ENCODE data around the gene DHRS2. TPM values are rescaled to one million over a fixed set of nuclear protein-coding genes. Genes with fewer than 3 reads are reported as not detected.
"Not testable (repeated sequence)": the region's sequence is repeated elsewhere in the genome, so short reads cannot be mapped to it uniquely, and the experiment has no call there.

The DHRS2 gene
- total and polyA plus RNA-seq, 7 experiments from 2014 or later, result 0.63 to 5.5 TPM; not detected in 5

DNA sequence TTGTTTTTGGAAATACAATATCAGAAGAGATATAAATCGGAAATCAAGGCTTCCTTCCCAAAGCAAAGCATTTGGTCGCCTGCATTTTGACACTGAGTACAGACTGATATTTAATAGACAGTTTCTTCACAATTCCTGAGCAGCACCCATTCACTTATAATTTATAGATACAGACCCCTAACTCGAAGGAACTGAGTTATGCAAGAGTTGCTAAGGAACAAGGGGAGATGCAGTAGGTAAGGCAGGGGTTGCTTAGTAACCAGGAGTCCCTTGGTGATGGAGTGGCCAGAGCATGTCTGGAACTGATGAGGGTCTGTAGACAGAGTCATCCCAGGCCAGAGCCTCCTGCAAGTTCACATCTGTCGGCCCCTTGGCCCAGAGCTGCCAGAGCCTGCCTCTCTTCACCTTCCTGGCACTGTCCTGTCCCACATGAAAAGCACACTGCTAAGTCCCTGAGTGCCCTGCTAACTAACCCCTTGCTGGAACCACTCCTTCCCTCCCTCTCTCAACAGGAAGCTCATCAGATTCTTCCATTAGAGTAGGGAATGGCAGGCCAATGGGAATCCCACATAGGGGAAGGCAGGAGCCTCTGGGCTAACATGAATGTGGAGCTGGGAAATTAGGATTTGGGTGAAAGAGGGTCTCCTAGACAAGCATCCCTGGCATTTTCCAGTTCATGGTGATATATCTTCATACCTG is 3.6 kb upstream of the DHRS2 start:
- Mint-ChIP-seq H3K27me3 (peaks cover 0 to 2% (median 0%) of the 10 kb centered on the region in 5 donors), H3K36me3 (no peaks in the 10 kb centered on the region), H3K4me3 (peak overlapping the region in 9 of 10 donors; percentile 9 to 89 (median 79)), H3K9me3 (peaks cover 0 to 2% (median 0%) of the 10 kb centered on the region in 11 donors), H3K4me1 (peaks cover 5 to 18% (median 13%) of the 10 kb centered on the region in 7 donors), H3K27ac (peak overlapping the region in 8 of 9 donors; percentile 17 to 77 (median 60))
- H3K27ac ChIP-seq (ENCODE audit: low read depth, low read length), result no peak overlapping the region
- no peaks in the 10 kb centered on the region for H3K36me3 ChIP-seq (ENCODE audit: control insufficient read depth in 2 of 3, insufficient read depth in 3 of 3, low read length in 3 of 3)
- ChIA-PET POLR2A (interaction anchor here (0.6 to 0.8 kb wide), 2 partner anchors 325 to 374 kb away, joined by 3 to 6 read pairs; no protein-coding TSS in a partner anchor), CTCF (interaction anchor here (0.6 to 5.5 kb wide), 26 partner anchors 9 to 664 kb away, joined by 3 to 41 read pairs (median 4); partner anchors contain the start of gene DHRS4)
- no peak for DNase-seq
- no peak overlapping the region for H3K4me3 ChIP-seq (ENCODE audit: low read length)
- H3K9me3 ChIP-seq (ENCODE audit: control insufficient read depth in 2 of 3, low read length in 3 of 3), result no peaks in the 10 kb centered on the region
- no peaks in the 10 kb centered on the region for H3K27me3 ChIP-seq (ENCODE audit: control insufficient read depth in 2 of 2, insufficient read depth in 2 of 2, low read length in 2 of 2)
- H3K4me1 ChIP-seq (ENCODE audit: control insufficient read depth in 2 of 2, insufficient read depth in 2 of 2, low read length in 2 of 2), result no peaks in the 10 kb centered on the region
- intact Hi-C loops (cut with micrococcal nuclease), result loop anchor here (1.0 to 5.0 kb wide), 7 partner anchors 43 to 460 kb away; partner anchors contain the start of gene PCK2 (in 1 of the 2)
- ATAC-seq, result no peak

DNA sequence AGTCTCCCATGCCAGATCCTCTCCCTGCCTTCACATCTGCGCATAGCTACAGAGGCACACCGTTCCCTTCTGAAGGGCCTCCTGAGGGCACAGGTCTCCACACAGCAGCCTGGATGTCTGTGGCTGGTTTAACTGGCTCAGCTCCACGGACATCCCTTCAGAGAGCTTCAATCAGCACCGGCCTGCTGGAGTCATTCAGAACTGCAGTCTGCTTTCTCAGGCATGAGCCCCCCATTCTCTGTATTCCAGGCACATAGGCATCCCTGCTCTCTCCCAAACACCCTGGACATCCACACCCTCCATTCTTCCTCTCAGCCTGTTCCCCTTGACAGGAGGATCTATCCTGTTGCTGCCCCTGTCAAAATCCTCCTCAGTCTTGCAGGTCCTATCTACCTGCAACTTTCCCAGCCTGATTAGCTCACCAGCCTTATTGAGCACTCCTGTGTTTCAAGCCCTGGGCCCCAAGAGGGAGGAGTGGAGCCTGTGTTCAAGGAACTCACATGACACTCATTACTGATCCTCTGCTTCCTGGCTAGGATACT is 2.9 kb upstream of the DHRS2 start:
- DNase-seq (no peak), ATAC-seq (no peak)
- no peak overlapping the region for H3K4me3 ChIP-seq (ENCODE audit: low read length)
- H3K4me1 Mint-ChIP-seq, result peaks cover 5 to 18% (median 13%) of the 10 kb centered on the region in 7 donors
- H3K27me3 ChIP-seq (ENCODE audit: control insufficient read depth in 2 of 2, insufficient read depth in 2 of 2, low read length in 2 of 2), result no peaks in the 10 kb centered on the region
- peaks cover 0 to 2% (median 0%) of the 10 kb centered on the region in 11 donors for H3K9me3 Mint-ChIP-seq
- ChIA-PET POLR2A (interaction anchor here (0.8 kb wide), 1 partner anchor 44 kb away, joined by 5 read pairs; no protein-coding TSS in a partner anchor), CTCF (interaction anchor here (0.6 to 5.5 kb wide), 6 partner anchors 21 to 405 kb away, joined by 3 to 41 read pairs (median 9); partner anchors contain the start of gene DHRS4)
- intact Hi-C loops (cut with micrococcal nuclease), result loop anchor here (2.0 to 5.0 kb wide), 3 partner anchors 294 to 459 kb away; partner anchors contain the start of gene PCK2 (in 1 of the 2)
- H3K36me3 ChIP-seq (ENCODE audit: control insufficient read depth in 2 of 3, insufficient read depth in 3 of 3, low read length in 3 of 3), result no peaks in the 10 kb centered on the region
- no peaks in the 10 kb centered on the region for H3K36me3 Mint-ChIP-seq
- peak overlapping the region in 1 of 10 donors; percentile 34 for H3K4me3 Mint-ChIP-seq
- H3K9me3 ChIP-seq (ENCODE audit: control insufficient read depth in 2 of 3, low read length in 3 of 3), result no peaks in the 10 kb centered on the region
- peak overlapping the region in 3 of 9 donors; percentile 21 to 68 (median 34) for H3K27ac Mint-ChIP-seq
- H3K27ac ChIP-seq (ENCODE audit: low read depth, low read length), result no peak overlapping the region
- peaks cover 0 to 2% (median 0%) of the 10 kb centered on the region in 5 donors for H3K27me3 Mint-ChIP-seq
- no peaks in the 10 kb centered on the region for H3K4me1 ChIP-seq (ENCODE audit: control insufficient read depth in 2 of 2, insufficient read depth in 2 of 2, low read length in 2 of 2)

DNA sequence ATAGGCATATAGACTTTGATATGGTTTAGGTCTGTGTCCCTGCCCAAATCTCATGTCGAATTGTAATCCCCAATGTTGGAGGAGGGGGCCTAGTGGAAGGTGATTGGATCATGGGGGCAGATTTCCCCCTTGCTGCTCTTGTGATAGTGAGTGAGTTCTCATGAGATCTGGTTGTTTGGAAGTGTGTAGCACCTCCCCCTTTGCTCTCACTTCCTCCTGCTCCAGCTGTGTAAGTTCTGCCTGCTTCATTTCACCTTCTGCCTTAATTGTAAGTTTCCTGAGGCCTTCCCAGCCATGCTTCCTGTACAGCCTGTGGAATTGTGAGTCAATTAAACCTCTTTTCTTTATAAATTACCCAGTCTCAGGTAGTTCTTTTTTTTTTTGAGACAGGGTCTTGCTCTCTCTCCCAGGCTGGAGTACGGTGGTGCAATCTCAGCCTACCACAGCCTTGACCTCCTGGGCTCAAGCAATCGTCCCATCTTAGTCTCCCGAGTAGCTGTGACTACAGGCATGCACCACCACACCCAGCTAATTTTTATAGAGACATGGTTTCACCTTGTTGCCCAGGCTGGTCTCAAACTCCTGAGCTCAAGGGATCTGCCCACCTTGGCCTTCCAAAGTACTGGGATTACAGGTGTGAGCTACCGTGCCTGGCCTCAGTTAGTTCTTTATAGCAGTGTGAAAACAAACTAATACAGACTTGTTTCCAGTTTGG is 1.3 kb upstream of the DHRS2 start:
- not testable (repeated sequence) for H3K4me3 ChIP-seq (ENCODE audit: low read length); H3K27ac Mint-ChIP-seq; ATAC-seq; DNase-seq; H3K9me3 ChIP-seq (ENCODE audit: control insufficient read depth in 2 of 3, low read length in 3 of 3); H3K27me3 Mint-ChIP-seq; H3K27ac ChIP-seq (ENCODE audit: low read depth, low read length); H3K4me1 ChIP-seq (ENCODE audit: control insufficient read depth in 2 of 2, insufficient read depth in 2 of 2, low read length in 2 of 2); H3K9me3 Mint-ChIP-seq; H3K36me3 Mint-ChIP-seq; H3K36me3 ChIP-seq (ENCODE audit: control insufficient read depth in 2 of 3, insufficient read depth in 3 of 3, low read length in 3 of 3); H3K4me3 Mint-ChIP-seq; H3K27me3 ChIP-seq (ENCODE audit: control insufficient read depth in 2 of 2, insufficient read depth in 2 of 2, low read length in 2 of 2)
- ChIA-PET POLR2A (interaction anchor here (0.6 kb wide), 1 partner anchor 19 kb away, joined by 5 read pairs; no protein-coding TSS in a partner anchor), CTCF (interaction anchor here (0.7 to 5.5 kb wide), 2 partner anchors 23 to 65 kb away, joined by 5 to 41 read pairs; no protein-coding TSS in a partner anchor)
- peaks cover 5 to 18% (median 13%) of the 10 kb centered on the region in 7 donors for H3K4me1 Mint-ChIP-seq
- intact Hi-C loops (cut with micrococcal nuclease), result loop anchor here (5.0 kb wide), 2 partner anchors 292 to 457 kb away; partner anchors contain the start of gene PCK2 (in 1 of the 2)

DNA sequence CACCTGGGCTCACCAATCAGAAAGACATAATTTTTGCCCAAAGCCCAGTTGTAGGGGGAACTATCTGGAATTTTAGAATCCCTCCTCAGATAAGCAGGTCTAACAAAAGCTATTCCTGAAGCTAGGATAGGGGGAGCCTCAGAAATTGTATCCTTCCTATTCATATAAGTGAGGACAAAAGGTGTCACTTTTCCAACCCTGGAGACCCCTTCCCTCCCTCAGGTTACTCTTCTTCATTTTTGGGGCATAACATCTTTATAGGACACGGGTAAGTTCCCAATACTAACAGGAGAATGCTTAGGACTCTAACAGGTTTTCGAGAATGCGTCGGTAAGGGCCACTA is 1.1 kb downstream of the DHRS2 start:
- DNase-seq; H3K9me3 Mint-ChIP-seq; POLR2A ChIA-PET; H3K4me1 ChIP-seq (ENCODE audit: control insufficient read depth in 2 of 2, insufficient read depth in 2 of 2, low read length in 2 of 2); H3K9me3 ChIP-seq (ENCODE audit: control insufficient read depth in 2 of 3, low read length in 3 of 3); H3K4me3 ChIP-seq (ENCODE audit: low read length); H3K27ac ChIP-seq (ENCODE audit: low read depth, low read length); H3K36me3 Mint-ChIP-seq; intact Hi-C loops (cut with micrococcal nuclease); CTCF ChIA-PET; H3K27me3 ChIP-seq (ENCODE audit: control insufficient read depth in 2 of 2, insufficient read depth in 2 of 2, low read length in 2 of 2); H3K4me3 Mint-ChIP-seq; H3K27me3 Mint-ChIP-seq; H3K36me3 ChIP-seq (ENCODE audit: control insufficient read depth in 2 of 3, insufficient read depth in 3 of 3, low read length in 3 of 3); H3K27ac Mint-ChIP-seq; H3K4me1 Mint-ChIP-seq; ATAC-seq: not testable (repeated sequence)

DNA sequence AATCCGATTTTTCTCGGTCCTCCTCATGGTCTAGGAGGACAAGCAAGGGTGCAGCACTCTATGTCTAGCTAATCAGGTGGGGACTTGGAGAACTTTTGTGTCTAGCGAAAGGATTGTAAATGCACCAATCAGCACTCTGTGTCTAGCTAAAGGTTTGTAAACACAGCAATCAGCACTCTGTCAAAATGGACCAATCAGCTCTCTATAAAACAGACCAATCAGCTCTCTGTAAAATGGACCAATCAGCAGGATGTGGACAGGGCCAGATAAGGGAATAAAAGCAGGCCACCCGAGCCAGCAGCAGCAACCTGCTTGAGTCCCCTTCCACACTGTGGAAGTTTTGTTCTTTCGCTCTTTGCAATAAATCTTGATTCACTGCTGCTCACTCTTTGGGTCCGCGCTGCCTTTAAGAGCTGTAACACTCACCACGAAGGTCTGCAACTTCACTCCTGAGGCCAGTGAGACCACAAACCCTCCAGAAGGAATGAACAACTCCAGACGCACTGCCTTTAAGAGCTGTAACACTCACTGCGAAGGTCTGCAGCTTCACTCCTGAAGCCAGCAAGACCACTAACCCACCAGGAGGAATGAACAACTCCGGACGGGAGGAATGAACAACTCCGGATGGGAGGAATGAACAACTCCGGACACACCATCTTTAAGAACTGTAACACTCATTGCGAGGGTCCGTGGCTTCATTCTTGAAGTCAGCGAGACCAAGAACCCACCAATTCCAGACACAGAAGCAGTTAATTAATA is 1.7 kb downstream of the DHRS2 start:
- DNase-seq; H3K27me3 ChIP-seq (ENCODE audit: control insufficient read depth in 2 of 2, insufficient read depth in 2 of 2, low read length in 2 of 2); H3K27me3 Mint-ChIP-seq; CTCF ChIA-PET; H3K4me1 ChIP-seq (ENCODE audit: control insufficient read depth in 2 of 2, insufficient read depth in 2 of 2, low read length in 2 of 2); H3K4me3 Mint-ChIP-seq; H3K9me3 ChIP-seq (ENCODE audit: control insufficient read depth in 2 of 3, low read length in 3 of 3); H3K4me3 ChIP-seq (ENCODE audit: low read length); intact Hi-C loops (cut with micrococcal nuclease); H3K36me3 ChIP-seq (ENCODE audit: control insufficient read depth in 2 of 3, insufficient read depth in 3 of 3, low read length in 3 of 3); ATAC-seq; H3K9me3 Mint-ChIP-seq; H3K27ac ChIP-seq (ENCODE audit: low read depth, low read length); H3K4me1 Mint-ChIP-seq; H3K27ac Mint-ChIP-seq; H3K36me3 Mint-ChIP-seq; POLR2A ChIA-PET: not testable (repeated sequence)

DNA sequence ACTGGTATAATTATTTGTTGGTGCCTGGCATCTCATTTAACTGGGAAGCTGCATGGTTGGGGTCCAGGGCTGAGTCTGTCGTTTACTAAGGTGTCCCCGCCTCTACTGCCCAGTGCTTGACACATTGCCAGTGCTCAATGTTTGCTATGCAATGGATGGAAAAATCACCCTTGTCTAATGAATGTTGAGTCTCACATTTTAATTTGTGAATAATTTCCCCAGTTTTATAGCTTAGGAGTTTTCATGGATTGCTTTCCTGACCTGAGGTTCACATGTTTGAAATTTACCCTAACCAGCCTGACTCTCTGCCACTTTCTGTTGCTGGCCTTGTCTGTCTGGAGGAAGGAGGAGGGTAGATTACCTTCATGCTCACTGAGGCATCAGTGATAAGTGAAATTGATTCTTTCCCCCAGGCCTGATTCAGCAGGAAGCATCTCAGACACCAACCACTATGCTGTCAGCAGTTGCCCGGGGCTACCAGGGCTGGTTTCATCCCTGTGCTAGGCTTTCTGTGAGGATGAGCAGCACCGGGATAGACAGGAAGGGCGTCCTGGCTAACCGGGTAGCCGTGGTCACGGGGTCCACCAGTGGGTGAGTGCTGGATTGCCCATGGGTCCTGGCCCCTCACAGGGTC is 2.4 kb downstream of the DHRS2 start:
- peaks cover 0 to 2% (median under 1%) of the 10 kb centered on the region in 7 donors for H3K4me1 Mint-ChIP-seq
- no peaks in the 10 kb centered on the region for H3K9me3 ChIP-seq (ENCODE audit: control insufficient read depth in 2 of 3, low read length in 3 of 3)
- no peaks in the 10 kb centered on the region for H3K36me3 ChIP-seq (ENCODE audit: control insufficient read depth in 2 of 3, insufficient read depth in 3 of 3, low read length in 3 of 3)
- H3K27me3 Mint-ChIP-seq, result no peaks in the 10 kb centered on the region
- no peak overlapping the region for H3K27ac ChIP-seq (ENCODE audit: low read depth, low read length)
- CTCF ChIA-PET, result no interaction called here
- no peaks in the 10 kb centered on the region for H3K36me3 Mint-ChIP-seq
- H3K4me3 ChIP-seq (ENCODE audit: low read length), result no peak overlapping the region
- H3K4me1 ChIP-seq (ENCODE audit: control insufficient read depth in 2 of 2, insufficient read depth in 2 of 2, low read length in 2 of 2), result no peaks in the 10 kb centered on the region
- no peak for DNase-seq
- POLR2A ChIA-PET, result no interaction called here
- no peak overlapping the region for H3K4me3 Mint-ChIP-seq
- intact Hi-C loops (cut with micrococcal nuclease), result no loop called here
- no peaks in the 10 kb centered on the region for H3K27me3 ChIP-seq (ENCODE audit: control insufficient read depth in 2 of 2, insufficient read depth in 2 of 2, low read length in 2 of 2)
- H3K9me3 Mint-ChIP-seq, result peaks cover 0 to 2% (median 0%) of the 10 kb centered on the region in 11 donors
- ATAC-seq, result no peak
- H3K27ac Mint-ChIP-seq, result no peak overlapping the region

Measured in naive thymus-derived CD4-positive, alpha-beta T cell (primary cell).